Ishikawa (cell line): ENCODE data around the gene SRPK2.

ENCODE experiments used
- MAX ChIP-seq: IDR thresholded peaks from 2 replicates; pipeline ENCODE4 v1.6.1; 2012
- RAD21 ChIP-seq: IDR thresholded peaks from 2 replicates; pipeline ENCODE4 v1.6.1; 2012; ENCODE audit warnings: low read depth
- REST ChIP-seq: IDR thresholded peaks from 2 replicates; pipeline ENCODE4 v1.6.1; 2012; ENCODE audit warnings: low read depth, mild to moderate bottlenecking

- no peak for TF ChIP-seq MAX
- TF ChIP-seq RAD21, result no peak
- TF ChIP-seq REST, result no peak
These were observed 215.1 kb downstream of the SRPK2 start for GRCh38 chr7:105173586-105173985.
